ENCODE data around the gene CXCR6.

DNA sequence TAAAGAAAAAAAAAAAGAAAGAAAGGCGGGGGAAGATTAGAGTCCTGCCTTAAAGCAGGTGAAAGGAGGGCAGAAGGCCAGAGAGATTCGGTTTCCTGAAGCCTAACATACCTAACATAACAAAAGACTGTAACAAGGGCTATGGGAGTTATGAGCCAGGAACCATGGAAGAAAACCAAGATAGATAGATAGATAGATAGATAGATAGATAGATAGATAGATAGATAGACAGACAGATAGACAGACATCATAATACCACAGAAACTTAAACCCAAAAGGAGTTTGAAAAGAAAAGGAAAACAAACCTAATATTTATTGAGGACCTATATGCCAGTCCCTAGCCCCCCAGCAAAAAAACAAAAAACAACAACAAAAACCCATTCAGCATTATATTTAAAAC lies 54.7 kb downstream of the CXCR6 start:
- TF ChIP-seq, protein P1, sequence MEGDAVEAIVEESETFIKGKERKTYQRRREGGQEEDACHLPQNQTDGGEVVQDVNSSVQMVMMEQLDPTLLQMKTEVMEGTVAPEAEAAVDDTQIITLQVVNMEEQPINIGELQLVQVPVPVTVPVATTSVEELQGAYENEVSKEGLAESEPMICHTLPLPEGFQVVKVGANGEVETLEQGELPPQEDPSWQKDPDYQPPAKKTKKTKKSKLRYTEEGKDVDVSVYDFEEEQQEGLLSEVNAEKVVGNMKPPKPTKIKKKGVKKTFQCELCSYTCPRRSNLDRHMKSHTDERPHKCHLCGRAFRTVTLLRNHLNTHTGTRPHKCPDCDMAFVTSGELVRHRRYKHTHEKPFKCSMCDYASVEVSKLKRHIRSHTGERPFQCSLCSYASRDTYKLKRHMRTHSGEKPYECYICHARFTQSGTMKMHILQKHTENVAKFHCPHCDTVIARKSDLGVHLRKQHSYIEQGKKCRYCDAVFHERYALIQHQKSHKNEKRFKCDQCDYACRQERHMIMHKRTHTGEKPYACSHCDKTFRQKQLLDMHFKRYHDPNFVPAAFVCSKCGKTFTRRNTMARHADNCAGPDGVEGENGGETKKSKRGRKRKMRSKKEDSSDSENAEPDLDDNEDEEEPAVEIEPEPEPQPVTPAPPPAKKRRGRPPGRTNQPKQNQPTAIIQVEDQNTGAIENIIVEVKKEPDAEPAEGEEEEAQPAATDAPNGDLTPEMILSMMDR (IDR thresholded peaks at IDR 0.05): no peak
- TF ChIP-seq POLR2A (IDR thresholded peaks at IDR 0.05): no peak
- no peak for TF ChIP-seq POLR2AphosphoS5 (IDR thresholded peaks at IDR 0.05)
